Measurements from ENCODE around the gene GLI3.

The GLI3 gene

GRCh38 chr7:42247301-42247700 is 10.3 kb upstream of the GLI3 start:
- Mint-ChIP-seq H3K9me3 (no peaks in the 10 kb centered on the region), H3K27ac (no peak overlapping the region), H3K4me3 (no peak overlapping the region), H3K27me3 (peaks cover 10% of the 10 kb centered on the region), H3K4me1 (ENCODE audit: low read depth) (no peaks in the 10 kb centered on the region), H3K36me3 (ENCODE audit: low read depth) (no peaks in the 10 kb centered on the region)
- intact Hi-C loops (cut with micrococcal nuclease), result no loop called here

GRCh38 chr7:42244828-42245227 is 7.8 kb upstream of the GLI3 start:
- H3K27ac Mint-ChIP-seq, result no peak overlapping the region
- H3K9me3 Mint-ChIP-seq, result no peaks in the 10 kb centered on the region
- H3K4me3 Mint-ChIP-seq, result no peak overlapping the region
- H3K36me3 Mint-ChIP-seq (ENCODE audit: low read depth), result no peaks in the 10 kb centered on the region
- intact Hi-C loops (cut with micrococcal nuclease), result no loop called here
- no peaks in the 10 kb centered on the region for H3K4me1 Mint-ChIP-seq (ENCODE audit: low read depth)
- peaks cover 30% of the 10 kb centered on the region for H3K27me3 Mint-ChIP-seq

GRCh38 chr7:42242381-42242780 is 5.4 kb upstream of the GLI3 start:
- no peak overlapping the region for H3K4me3 Mint-ChIP-seq
- intact Hi-C loops (cut with micrococcal nuclease), result no loop called here
- no peaks in the 10 kb centered on the region for H3K9me3 Mint-ChIP-seq
- H3K27me3 Mint-ChIP-seq, result peaks cover 52% of the 10 kb centered on the region
- H3K36me3 Mint-ChIP-seq (ENCODE audit: low read depth), result no peaks in the 10 kb centered on the region
- H3K4me1 Mint-ChIP-seq (ENCODE audit: low read depth), result peaks cover 10% of the 10 kb centered on the region
- no peak overlapping the region for H3K27ac Mint-ChIP-seq

- peaks cover 60% of the 10 kb centered on the region for H3K27me3 Mint-ChIP-seq
- intact Hi-C loops (cut with micrococcal nuclease), result no loop called here
Observed at GRCh38 chr7:42241424-42241823, 4.4 kb upstream of the GLI3 start.

GRCh38 chr7:42240416-42240815 is 3.4 kb upstream of the GLI3 start:
- Mint-ChIP-seq H3K9me3 (no peaks in the 10 kb centered on the region), H3K27ac (no peak overlapping the region), H3K4me1 (ENCODE audit: low read depth) (peaks cover 23% of the 10 kb centered on the region), H3K36me3 (ENCODE audit: low read depth) (no peaks in the 10 kb centered on the region), H3K4me3 (no peak overlapping the region), H3K27me3 (peaks cover 70% of the 10 kb centered on the region)
- intact Hi-C loops (cut with micrococcal nuclease), result no loop called here

More at GRCh38 chr7:42241424-42241823, 4.4 kb upstream of the GLI3 start:
- H3K27ac Mint-ChIP-seq, result no peak overlapping the region
- H3K36me3 Mint-ChIP-seq (ENCODE audit: low read depth), result no peaks in the 10 kb centered on the region
- H3K9me3 Mint-ChIP-seq, result no peaks in the 10 kb centered on the region
- no peak overlapping the region for H3K4me3 Mint-ChIP-seq
- H3K4me1 Mint-ChIP-seq (ENCODE audit: low read depth), result peaks cover 15% of the 10 kb centered on the region

GRCh38 chr7:42238709-42239366 is 1.8 kb upstream of the GLI3 start:
- Mint-ChIP-seq H3K27ac (no peak overlapping the region), H3K36me3 (ENCODE audit: low read depth) (no peaks in the 10 kb centered on the region), H3K4me1 (ENCODE audit: low read depth) (peaks cover 23% of the 10 kb centered on the region), H3K9me3 (no peaks in the 10 kb centered on the region), H3K27me3 (peaks cover 76% of the 10 kb centered on the region), H3K4me3 (no peak overlapping the region)
- intact Hi-C loops (cut with micrococcal nuclease), result loop anchor here (10.0 kb wide), 1 partner anchor 56 kb away; no protein-coding TSS in a partner anchor

GRCh38 chr7:42237811-42238541 is 967 bp upstream of the GLI3 start:
- Mint-ChIP-seq H3K9me3 (no peaks in the 10 kb centered on the region), H3K36me3 (ENCODE audit: low read depth) (no peaks in the 10 kb centered on the region), H3K27me3 (peaks cover 80% of the 10 kb centered on the region), H3K27ac (no peak overlapping the region), H3K4me1 (ENCODE audit: low read depth) (peaks cover 23% of the 10 kb centered on the region), H3K4me3 (peak overlapping the region; percentile 86)
- intact Hi-C loops (cut with micrococcal nuclease), result loop anchor here (10.0 kb wide), 1 partner anchor 57 kb away; no protein-coding TSS in a partner anchor

- intact Hi-C loops (cut with micrococcal nuclease), result loop anchor here (10.0 kb wide), 1 partner anchor 58 kb away; no protein-coding TSS in a partner anchor
Observed at GRCh38 chr7:42236266-42236975, 588 bp downstream of the GLI3 start.

GRCh38 chr7:42235741-42236161 is 1.3 kb downstream of the GLI3 start:
- Mint-ChIP-seq H3K4me1 (ENCODE audit: low read depth) (peaks cover 23% of the 10 kb centered on the region), H3K4me3 (peak overlapping the region; percentile 30), H3K9me3 (no peaks in the 10 kb centered on the region), H3K27me3 (peaks cover 79% of the 10 kb centered on the region), H3K27ac (no peak overlapping the region), H3K36me3 (ENCODE audit: low read depth) (no peaks in the 10 kb centered on the region)
- intact Hi-C loops (cut with micrococcal nuclease), result loop anchor here (10.0 kb wide), 1 partner anchor 59 kb away; no protein-coding TSS in a partner anchor

More at GRCh38 chr7:42236266-42236975, 588 bp downstream of the GLI3 start:
- Mint-ChIP-seq H3K27me3 (peaks cover 77% of the 10 kb centered on the region), H3K27ac (no peak overlapping the region), H3K36me3 (ENCODE audit: low read depth) (no peaks in the 10 kb centered on the region), H3K4me1 (ENCODE audit: low read depth) (peaks cover 23% of the 10 kb centered on the region), H3K4me3 (peak overlapping the region; percentile 68), H3K9me3 (no peaks in the 10 kb centered on the region)

GRCh38 chr7:42234736-42235135 is 2.3 kb downstream of the GLI3 start:
- H3K27ac Mint-ChIP-seq, result no peak overlapping the region
- H3K27me3 Mint-ChIP-seq, result peaks cover 76% of the 10 kb centered on the region
- intact Hi-C loops (cut with micrococcal nuclease), result loop anchor here (10.0 kb wide), 1 partner anchor 60 kb away; no protein-coding TSS in a partner anchor
- H3K9me3 Mint-ChIP-seq, result no peaks in the 10 kb centered on the region
- H3K36me3 Mint-ChIP-seq (ENCODE audit: low read depth), result no peaks in the 10 kb centered on the region
- peaks cover 23% of the 10 kb centered on the region for H3K4me1 Mint-ChIP-seq (ENCODE audit: low read depth)
- H3K4me3 Mint-ChIP-seq, result no peak overlapping the region

- Mint-ChIP-seq H3K36me3 (ENCODE audit: low read depth) (no peaks in the 10 kb centered on the region), H3K9me3 (no peaks in the 10 kb centered on the region), H3K27me3 (peaks cover 73% of the 10 kb centered on the region), H3K27ac (no peak overlapping the region), H3K4me1 (ENCODE audit: low read depth) (peaks cover 23% of the 10 kb centered on the region), H3K4me3 (no peak overlapping the region)
- intact Hi-C loops (cut with micrococcal nuclease), result loop anchor here (10.0 kb wide), 1 partner anchor 61 kb away; no protein-coding TSS in a partner anchor
Observed at GRCh38 chr7:42233695-42234331, 3.2 kb downstream of the GLI3 start.

GRCh38 chr7:42233171-42233570 is 3.8 kb downstream of the GLI3 start:
- Mint-ChIP-seq H3K9me3 (no peaks in the 10 kb centered on the region), H3K27ac (no peak overlapping the region), H3K27me3 (peaks cover 73% of the 10 kb centered on the region), H3K4me3 (no peak overlapping the region), H3K4me1 (ENCODE audit: low read depth) (peaks cover 20% of the 10 kb centered on the region), H3K36me3 (ENCODE audit: low read depth) (no peaks in the 10 kb centered on the region)
- intact Hi-C loops (cut with micrococcal nuclease), result loop anchor here (10.0 kb wide), 1 partner anchor 62 kb away; no protein-coding TSS in a partner anchor

GRCh38 chr7:42232275-42232674 is 4.7 kb downstream of the GLI3 start:
- H3K4me1 Mint-ChIP-seq (ENCODE audit: low read depth), result peaks cover 12% of the 10 kb centered on the region
- intact Hi-C loops (cut with micrococcal nuclease), result loop anchor here (10.0 kb wide), 1 partner anchor 63 kb away; no protein-coding TSS in a partner anchor
- H3K9me3 Mint-ChIP-seq, result no peaks in the 10 kb centered on the region
- H3K4me3 Mint-ChIP-seq, result no peak overlapping the region
- H3K36me3 Mint-ChIP-seq (ENCODE audit: low read depth), result no peaks in the 10 kb centered on the region
- H3K27me3 Mint-ChIP-seq, result peaks cover 75% of the 10 kb centered on the region
- H3K27ac Mint-ChIP-seq, result no peak overlapping the region
